Neural cell (in vitro differentiated cells): ENCODE data around the gene MSANTD2.

Experiments used
- CTCF ChIP-seq: fragments of 450-650 bp; IDR thresholded peaks from 2 replicates; pipeline ENCODE4 v1.5.1; 2014; ENCODE audit warnings: antibody characterized with exemption, mild to moderate bottlenecking, moderate library complexity; ENCODE audit not compliant: poor library complexity, severe bottlenecking
- EP300 ChIP-seq: fragments of 450-650 bp; conservative IDR thresholded peaks from 2 replicates; pipeline ENCODE4 v1.6.1; 2014; ENCODE audit warnings: antibody characterized with exemption, mild to moderate bottlenecking, moderate library complexity; ENCODE audit not compliant: poor library complexity, severe bottlenecking
- EZH2 ChIP-seq: fragments of 200-600, 300-800 bp; shearing (Covaris generic), sonication (generic); IDR thresholded peaks from 2 replicates; pipeline ENCODE4 v1.6.1; 2014; ENCODE audit warnings: antibody characterized with exemption, low read length, borderline replicate concordance, mild to moderate bottlenecking; ENCODE audit not compliant: insufficient read depth, poor library complexity, severe bottlenecking
- REST ChIP-seq: IDR thresholded peaks from 2 replicates; pipeline ENCODE4 v1.6.1; 2012; ENCODE audit warnings: borderline replicate concordance
- TAF1 ChIP-seq: IDR thresholded peaks from 2 replicates; pipeline ENCODE4 v1.6.1; 2012; ENCODE audit warnings: low read depth

GRCh38 chr11:124830749-124831148, 30.5 kb upstream of the MSANTD2 start:
- TF ChIP-seq CTCF, result no peak
- TF ChIP-seq EP300, result no peak
- TF ChIP-seq REST, result no peak
- no peak for TF ChIP-seq EZH2
- TF ChIP-seq TAF1, result no peak
